ENCODE data around the gene LANCL1.

LANCL1 gene

DNA sequence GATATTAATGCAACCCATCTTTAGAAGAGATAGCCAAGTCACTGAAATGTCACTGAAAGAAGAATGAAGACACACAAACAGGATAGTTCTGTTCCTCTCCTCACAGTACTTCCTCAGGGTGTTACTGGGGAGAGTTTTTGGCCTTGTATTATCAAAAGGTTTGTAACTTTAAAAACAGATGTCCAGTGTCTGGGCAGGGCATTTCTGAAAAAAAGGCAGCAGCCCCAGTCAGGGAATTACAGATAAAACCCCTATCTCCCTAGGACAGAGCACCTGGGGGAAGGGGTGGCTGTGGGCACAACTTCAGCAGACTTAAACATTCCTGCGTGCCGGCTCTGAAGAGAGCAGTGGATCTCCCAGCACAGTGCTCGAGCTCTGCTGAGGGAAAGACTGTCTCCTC lies 30.8 kb downstream of the LANCL1 start:
- H4K20me1 ChIP-seq (ENCODE audit: insufficient read depth, low read length): peaks cover 10% of the 10 kb centered on the region; the same call in 1 of the 2 replicates
- DNase-seq (no peak), ATAC-seq (ENCODE audit: insufficient read depth, low read depth) (no peak)
- no peak overlapping the region for H2AFZ ChIP-seq (ENCODE audit: low read depth, low read length)
- H3K4me1 ChIP-seq (ENCODE audit: insufficient read depth, low read length): no peaks in the 10 kb centered on the region
- H3K9me3 ChIP-seq (ENCODE audit: insufficient read depth, low read length, severe bottlenecking): peaks cover 5% of the 10 kb centered on the region
- no peak overlapping the region for H3K27ac ChIP-seq (ENCODE audit: low read length)
- peaks cover 37% of the 10 kb centered on the region; the same call in 1 of the 2 replicates for H3K36me3 ChIP-seq (ENCODE audit: insufficient read depth, low read length)
- no peak overlapping the region for H3K9ac ChIP-seq (ENCODE audit: low read depth, low read length)
- TF ChIP-seq EZH2 (IDR thresholded peaks at IDR 0.05; ENCODE audit: borderline replicate concordance, low read depth, low read length, severe bottlenecking): no peak
- TF ChIP-seq, protein P1, sequence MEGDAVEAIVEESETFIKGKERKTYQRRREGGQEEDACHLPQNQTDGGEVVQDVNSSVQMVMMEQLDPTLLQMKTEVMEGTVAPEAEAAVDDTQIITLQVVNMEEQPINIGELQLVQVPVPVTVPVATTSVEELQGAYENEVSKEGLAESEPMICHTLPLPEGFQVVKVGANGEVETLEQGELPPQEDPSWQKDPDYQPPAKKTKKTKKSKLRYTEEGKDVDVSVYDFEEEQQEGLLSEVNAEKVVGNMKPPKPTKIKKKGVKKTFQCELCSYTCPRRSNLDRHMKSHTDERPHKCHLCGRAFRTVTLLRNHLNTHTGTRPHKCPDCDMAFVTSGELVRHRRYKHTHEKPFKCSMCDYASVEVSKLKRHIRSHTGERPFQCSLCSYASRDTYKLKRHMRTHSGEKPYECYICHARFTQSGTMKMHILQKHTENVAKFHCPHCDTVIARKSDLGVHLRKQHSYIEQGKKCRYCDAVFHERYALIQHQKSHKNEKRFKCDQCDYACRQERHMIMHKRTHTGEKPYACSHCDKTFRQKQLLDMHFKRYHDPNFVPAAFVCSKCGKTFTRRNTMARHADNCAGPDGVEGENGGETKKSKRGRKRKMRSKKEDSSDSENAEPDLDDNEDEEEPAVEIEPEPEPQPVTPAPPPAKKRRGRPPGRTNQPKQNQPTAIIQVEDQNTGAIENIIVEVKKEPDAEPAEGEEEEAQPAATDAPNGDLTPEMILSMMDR (IDR thresholded peaks at IDR 0.05; ENCODE audit: borderline replicate concordance, extremely low read depth, low read length, poor library complexity, severe bottlenecking): no peak
- H3K4me2 ChIP-seq (ENCODE audit: insufficient read depth, low read length): no peak overlapping the region
- H3K79me2 ChIP-seq (ENCODE audit: insufficient read depth, low read length): peaks cover 21% of the 10 kb centered on the region; the same call in 1 of the 2 replicates
- no peaks in the 10 kb centered on the region for H3K27me3 ChIP-seq (ENCODE audit: insufficient read depth, low read length, poor library complexity)
- H3K4me3 ChIP-seq (ENCODE audit: low read depth in 1 of 2, low read length in 2 of 2): no peak overlapping the region

DNA sequence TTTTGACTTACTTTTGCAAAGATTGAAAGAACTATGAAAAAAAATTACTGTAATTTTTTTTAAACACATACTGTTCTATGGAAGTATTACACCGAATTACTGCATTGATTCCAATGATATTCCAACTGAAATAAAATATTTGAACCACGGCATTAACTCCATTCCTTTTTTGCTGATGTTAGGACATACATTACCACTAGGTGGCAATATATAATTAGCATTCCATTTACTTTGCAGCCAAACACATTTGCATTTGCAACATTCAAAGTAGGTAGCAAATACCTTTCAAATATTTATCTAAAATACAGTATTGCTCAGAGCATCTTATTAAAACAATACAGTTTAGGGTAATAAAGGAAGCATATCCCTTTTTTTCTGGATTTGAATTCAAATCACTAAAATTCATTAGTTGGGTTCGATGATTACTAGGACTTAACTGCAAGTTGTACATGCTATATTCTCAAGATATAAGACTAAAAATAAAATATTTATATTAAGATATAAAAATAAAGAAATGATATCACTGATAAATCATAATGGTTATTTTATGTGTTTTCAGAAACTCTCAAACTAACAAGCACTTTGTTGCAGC lies 31.3 kb downstream of the LANCL1 start:
- peaks cover 5% of the 10 kb centered on the region for H3K9me3 ChIP-seq (ENCODE audit: insufficient read depth, low read length, severe bottlenecking)
- H3K4me1 ChIP-seq (ENCODE audit: insufficient read depth, low read length): no peaks in the 10 kb centered on the region
- H4K20me1 ChIP-seq (ENCODE audit: insufficient read depth, low read length): peaks cover 10% of the 10 kb centered on the region; the same call in 1 of the 2 replicates
- H3K36me3 ChIP-seq (ENCODE audit: insufficient read depth, low read length): peaks cover 40% of the 10 kb centered on the region; the same call in 1 of the 2 replicates
- H3K27ac ChIP-seq (ENCODE audit: low read length): no peak overlapping the region
- H3K4me2 ChIP-seq (ENCODE audit: insufficient read depth, low read length): no peak overlapping the region
- no peak for TF ChIP-seq EZH2 (IDR thresholded peaks at IDR 0.05; ENCODE audit: borderline replicate concordance, low read depth, low read length, severe bottlenecking)
- TF ChIP-seq, protein P1 (IDR thresholded peaks at IDR 0.05; ENCODE audit: borderline replicate concordance, extremely low read depth, low read length, poor library complexity, severe bottlenecking): peak; percentile 72
- ATAC-seq (ENCODE audit: insufficient read depth, low read depth) (0 out of 3 replicates have a peak, but pooled peaks have one; percentile 54), DNase-seq (no peak)
- no peak overlapping the region for H3K4me3 ChIP-seq (ENCODE audit: low read depth in 1 of 2, low read length in 2 of 2)
- H3K9ac ChIP-seq (ENCODE audit: low read depth, low read length): no peak overlapping the region
- H3K27me3 ChIP-seq (ENCODE audit: insufficient read depth, low read length, poor library complexity): no peaks in the 10 kb centered on the region
- no peak overlapping the region for H2AFZ ChIP-seq (ENCODE audit: low read depth, low read length)
- H3K79me2 ChIP-seq (ENCODE audit: insufficient read depth, low read length): peaks cover 19% of the 10 kb centered on the region; the same call in 1 of the 2 replicates

DNA sequence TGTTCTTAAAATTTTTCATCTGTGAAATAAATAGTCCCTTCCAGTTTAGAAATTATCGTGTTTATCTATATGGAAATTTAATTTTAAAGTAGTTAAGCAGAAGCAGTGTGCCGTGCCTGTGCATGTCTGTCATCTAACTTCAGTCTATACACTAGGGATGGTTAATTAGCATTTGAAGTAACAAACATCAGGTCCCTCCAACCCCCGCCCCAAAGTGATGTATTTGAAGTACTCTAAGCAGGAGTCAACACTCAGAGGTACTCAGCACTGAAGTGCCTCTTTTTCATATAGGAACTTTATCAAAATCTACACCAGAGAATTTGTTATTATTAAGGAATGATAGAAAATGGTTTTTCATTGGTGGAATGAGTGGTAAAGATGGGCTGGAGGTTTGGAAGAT lies 33.0 kb downstream of the LANCL1 start:
- Histone ChIP-seq H3K4me1 (ENCODE audit: insufficient read depth, low read length) (no peaks in the 10 kb centered on the region), H3K79me2 (ENCODE audit: insufficient read depth, low read length) (peaks cover 11% of the 10 kb centered on the region; the same call in 1 of the 2 replicates), H3K27me3 (ENCODE audit: insufficient read depth, low read length, poor library complexity) (no peaks in the 10 kb centered on the region), H3K36me3 (ENCODE audit: insufficient read depth, low read length) (peaks cover 54% of the 10 kb centered on the region; the same call in 1 of the 2 replicates), H4K20me1 (ENCODE audit: insufficient read depth, low read length) (peaks cover 10% of the 10 kb centered on the region; the same call in 1 of the 2 replicates), H3K4me2 (ENCODE audit: insufficient read depth, low read length) (no peak overlapping the region), H3K9ac (ENCODE audit: low read depth, low read length) (no peak overlapping the region), H3K4me3 (ENCODE audit: low read depth in 1 of 2, low read length in 2 of 2) (no peak overlapping the region), H3K9me3 (ENCODE audit: insufficient read depth, low read length, severe bottlenecking) (peaks cover 5% of the 10 kb centered on the region), H2AFZ (ENCODE audit: low read depth, low read length) (no peak overlapping the region), H3K27ac (ENCODE audit: low read length) (no peak overlapping the region)
- DNase-seq: no peak
- TF ChIP-seq, protein P1 (IDR thresholded peaks at IDR 0.05; ENCODE audit: borderline replicate concordance, extremely low read depth, low read length, poor library complexity, severe bottlenecking): no peak
- no peak for TF ChIP-seq EZH2 (IDR thresholded peaks at IDR 0.05; ENCODE audit: borderline replicate concordance, low read depth, low read length, severe bottlenecking)
- ATAC-seq (ENCODE audit: insufficient read depth, low read depth): no peak
